Tibial nerve (tissue), 4 donors: ENCODE measurements around the gene RNU2-63P. TPM values are rescaled to one million over a fixed set of nuclear protein-coding genes. Genes with fewer than 3 reads are reported as not detected.
A peak's percentile ranks its signal among the peaks of the same experiment; 100 is the strongest.
"Not testable (repeated sequence)": the region's sequence is repeated elsewhere in the genome, so short reads cannot be mapped to it uniquely, and the experiment has no call there.

Experiments
- DNase-seq, 2 donors: peaks; one replicate each; pipeline ENCODE4 v3.0.0-alpha.2; 2019; ENCODE audit warnings: low spot score in 2 of 2
- H3K27ac ChIP-seq, 4 donors: fragments of 200-600 bp; sonication (generic) in 3 of 4; one replicate each; pipeline ENCODE4 v1.5.1; 2017 to 2019; ENCODE audit warnings: mild to moderate bottlenecking in 1 of 4
- H3K27me3 ChIP-seq, 2 donors: fragments of 200-600 bp; sonication (generic) in 1 of 2; one replicate each; pipeline versions ENCODE4 v1.5.1 to v1.6.0; 2017 to 2019
- H3K36me3 ChIP-seq, 3 donors: fragments of 200-600 bp; sonication (generic); one replicate each; pipeline ENCODE4 v1.5.1; 2018 to 2019
- H3K4me1 ChIP-seq, 4 donors: fragments of 200-600 bp; sonication (generic) in 3 of 4; one replicate each; pipeline ENCODE4 v1.5.1; 2017 to 2019
- H3K4me3 ChIP-seq, 4 donors: fragments of 200-600 bp; sonication (generic) in 3 of 4; one replicate each; pipeline ENCODE4 v1.5.1; 2017 to 2019; ENCODE audit warnings: mild to moderate bottlenecking in 1 of 4, moderate library complexity in 1 of 4
- H3K9me3 ChIP-seq, 4 donors: fragments of 200-600 bp; sonication (generic) in 3 of 4; one replicate each; pipeline ENCODE4 v1.5.1; 2017 to 2019
- CTCF ChIP-seq, 5 experiments: fragments of 200-600 bp in 3 of 5; fragments of 450-650 bp in 2 of 5; sonication (generic) in 3 of 5; IDR thresholded peaks; one replicate each; pipeline ENCODE4 v1.5.1; 2016 to 2019; ENCODE audit warnings: antibody characterized with exemption in 5 of 5, mild to moderate bottlenecking in 3 of 5, moderate library complexity in 2 of 5
- EP300 ChIP-seq, 2 donors: sonication (generic); formaldehyde crosslinking; IDR thresholded peaks; one replicate each; pipeline ENCODE4 v1.6.1; 2017; ENCODE audit warnings: antibody characterized with exemption in 2 of 2, mild to moderate bottlenecking in 1 of 2
- POLR2A ChIP-seq, 2 donors: fragments of 450-650 bp; IDR thresholded peaks; one replicate each; pipeline ENCODE4 v1.6.1; 2017; ENCODE audit warnings: antibody characterized with exemption in 2 of 2, mild to moderate bottlenecking in 2 of 2, moderate library complexity in 2 of 2
- WGBS, 2 donors: methylation state at CpG; one replicate each; pipeline ENCODE4 v1.1.5; 2018; 5-methylcytosine and 5-hydroxymethylcytosine counted together
- total RNA-seq, 4 donors: library from RNA; depleted of rRNA; stranded (reverse); fragments of >200 nt; gene quantifications; one replicate each; pipeline ENCODE4 v1.1.0, GENCODE V29; 2016

RNU2-63P gene
- total RNA-seq, 4 donors from 2014 or later, result not detected

GRCh38 chr2:88053934-88054781 lies 37.8 kb upstream of the RNU2-63P start:
- H3K36me3 ChIP-seq, result peaks cover 0 to 3% (median 0%) of the 10 kb centered on the region in 3 donors
- H3K4me3 ChIP-seq, result peak overlapping the region; percentile 66 to 96 (median 80)
- H3K27ac ChIP-seq, result peak overlapping the region; percentile 93 to 99 (median 96)
- no peak for DNase-seq
- H3K27me3 ChIP-seq, result no peaks in the 10 kb centered on the region
- TF ChIP-seq POLR2A (IDR thresholded peaks at IDR 0.05) (no peak), CTCF (IDR thresholded peaks at IDR 0.05) (no peak), EP300 (IDR thresholded peaks at IDR 0.05) (no peak)
- no peaks in the 10 kb centered on the region for H3K9me3 ChIP-seq
- 52 to 55% methylated on average over 10 of the region's 10 CpGs for WGBS, 2 donors
- H3K4me1 ChIP-seq, result peaks cover 0 to 49% (median 19%) of the 10 kb centered on the region in 4 donors

- peak overlapping the region in 1 of 4 donors; percentile 67 for H3K4me3 ChIP-seq
- WGBS, 2 donors, result 0% methylated on average over 1 of the region's 1 CpG
These were observed 36.9 kb upstream of the RNU2-63P start for GRCh38 chr2:88053296-88053695.

GRCh38 chr2:88051792-88052191 lies 35.4 kb upstream of the RNU2-63P start:
- H3K36me3 ChIP-seq, result peaks cover 0 to 3% (median 0%) of the 10 kb centered on the region in 3 donors
- H3K4me3 ChIP-seq, result no peak overlapping the region
- H3K4me1 ChIP-seq, result peaks cover 4 to 61% (median 19%) of the 10 kb centered on the region in 4 donors
- TF ChIP-seq CTCF (IDR thresholded peaks at IDR 0.05), result no peak
- TF ChIP-seq POLR2A (IDR thresholded peaks at IDR 0.05), result no peak
- TF ChIP-seq EP300 (IDR thresholded peaks at IDR 0.05), result no peak
- no peak overlapping the region for H3K27ac ChIP-seq
- WGBS, 2 donors, result 83 to 90% methylated on average over 2 of the region's 2 CpGs
- DNase-seq, result no peak
- no peaks in the 10 kb centered on the region for H3K9me3 ChIP-seq
- no peaks in the 10 kb centered on the region for H3K27me3 ChIP-seq

More at GRCh38 chr2:88053296-88053695, 36.9 kb upstream of the RNU2-63P start:
- Histone ChIP-seq H3K27me3 (no peaks in the 10 kb centered on the region), H3K4me1 (peaks cover 4 to 58% (median 19%) of the 10 kb centered on the region in 4 donors), H3K9me3 (no peaks in the 10 kb centered on the region), H3K36me3 (peaks cover 0 to 3% (median 0%) of the 10 kb centered on the region in 3 donors), H3K27ac (peak overlapping the region; percentile 93 to 99 (median 96))
- peak in 1 of 2 donors; percentile 59 for DNase-seq
- TF ChIP-seq CTCF (IDR thresholded peaks at IDR 0.05) (no peak), EP300 (IDR thresholded peaks at IDR 0.05) (peak in 1 of 2 donors; percentile 78)

- no peak for DNase-seq
- H3K4me1 ChIP-seq, result peaks cover 4 to 61% (median 16%) of the 10 kb centered on the region in 4 donors
- WGBS, 2 donors, result 79 to 91% methylated on average over 1 of the region's 1 CpG
- H3K36me3 ChIP-seq, result peaks cover 0 to 3% (median 0%) of the 10 kb centered on the region in 3 donors
- H3K27me3 ChIP-seq, result no peaks in the 10 kb centered on the region
- H3K27ac ChIP-seq, result peak overlapping the region in 1 of 4 donors; percentile 14
- H3K9me3 ChIP-seq, result no peaks in the 10 kb centered on the region
- no peak overlapping the region for H3K4me3 ChIP-seq
- TF ChIP-seq CTCF (IDR thresholded peaks at IDR 0.05) (no peak), POLR2A (IDR thresholded peaks at IDR 0.05) (no peak), EP300 (IDR thresholded peaks at IDR 0.05) (no peak)
These were observed 33.3 kb upstream of the RNU2-63P start for GRCh38 chr2:88049622-88050021.

- WGBS, 2 donors, result 46 to 58% methylated on average over 3 of the region's 3 CpGs
- H3K36me3 ChIP-seq, result peaks cover 0 to 7% (median 0%) of the 10 kb centered on the region in 3 donors
- TF ChIP-seq EP300 (IDR thresholded peaks at IDR 0.05) (no peak), POLR2A (IDR thresholded peaks at IDR 0.05) (no peak), CTCF (IDR thresholded peaks at IDR 0.05) (no peak)
- no peak overlapping the region for H3K4me3 ChIP-seq
- no peaks in the 10 kb centered on the region for H3K27me3 ChIP-seq
- DNase-seq, result no peak
- H3K4me1 ChIP-seq, result peaks cover 4 to 61% (median 12%) of the 10 kb centered on the region in 4 donors
- no peaks in the 10 kb centered on the region for H3K9me3 ChIP-seq
- peak overlapping the region in 1 of 4 donors; percentile 39 for H3K27ac ChIP-seq
These were observed 32.2 kb upstream of the RNU2-63P start for GRCh38 chr2:88048541-88048940.

- WGBS, 2 donors, result 91 to 93% methylated on average over 6 of the region's 6 CpGs
- H3K4me1 ChIP-seq, result peaks cover 0 to 64% (median 4%) of the 10 kb centered on the region in 4 donors
- not testable (repeated sequence) for H3K9me3 ChIP-seq, H3K4me3 ChIP-seq, H3K27me3 ChIP-seq, H3K36me3 ChIP-seq, DNase-seq, H3K27ac ChIP-seq
These were observed 29.2 kb upstream of the RNU2-63P start for GRCh38 chr2:88045561-88045960.
